DOHH2 (cell line): Measurements from ENCODE around the gene ABLIM2.

Source experiments
- CTCF ChIP-seq: fragments of 200-600 bp; sonication (generic); IDR thresholded peaks from one replicate; pipeline ENCODE4 v1.5.1; 2014; ENCODE audit warnings: antibody characterized with exemption, mild to moderate bottlenecking, low read depth, low read length; ENCODE audit not compliant: poor library complexity, severe bottlenecking
- EZH2phosphoT487 ChIP-seq: fragments of 200-600 bp; sonication (generic); IDR thresholded peaks from 2 replicates; pipeline ENCODE4 v1.6.1; 2017; ENCODE audit warnings: borderline replicate concordance, mild to moderate bottlenecking, antibody characterized with exemption, low read length, moderate library complexity, mixed read lengths

DNA sequence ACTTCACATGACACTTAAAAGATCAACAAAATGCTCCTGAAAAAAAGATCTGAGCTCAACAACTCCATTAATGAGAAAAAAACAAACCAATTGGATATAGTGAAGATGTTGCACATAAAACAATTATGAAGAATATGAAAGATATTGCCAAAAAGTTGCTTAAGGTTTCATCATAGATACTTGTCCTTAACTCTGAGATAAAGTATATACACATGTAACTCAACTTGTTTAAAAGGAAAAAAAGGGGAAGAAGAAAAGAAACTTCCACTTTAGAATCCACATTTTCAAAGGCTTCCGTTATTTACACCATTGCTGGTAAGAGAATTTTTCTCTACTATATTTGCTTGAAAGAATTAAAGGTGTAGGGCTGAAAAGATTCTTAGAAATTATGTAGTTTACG is 221.6 kb downstream of the ABLIM2 start:
- TF ChIP-seq CTCF (no peak), EZH2phosphoT487 (no peak)
